ENCODE measurements around the gene LETM1. TPM values are rescaled to one million over a fixed set of nuclear protein-coding genes. Genes with fewer than 3 reads are reported as not detected.
"Not testable (repeated sequence)": the region's sequence is repeated elsewhere in the genome, so short reads cannot be mapped to it uniquely, and the experiment has no call there.

LETM1 gene
- total RNA-seq, 2 experiments from 2014 or later, result 44.0 to 45.8 TPM

GRCh38 chr4:1841887-1842210 is 14.1 kb downstream of the LETM1 start:
- ATAC-seq (ENCODE audit: low read depth), result no peak
- Mint-ChIP-seq H3K27ac (no peak overlapping the region), H3K36me3 (peaks cover 7% of the 10 kb centered on the region), H3K9me3 (no peaks in the 10 kb centered on the region), H3K4me3 (no peak overlapping the region), H3K4me1 (peaks cover 10% of the 10 kb centered on the region), H3K27me3 (no peaks in the 10 kb centered on the region)
- POLR2A ChIA-PET, result interaction anchor here (1.3 kb wide), 1 partner anchor 13 kb away, joined by 5 read pairs; no protein-coding TSS in a partner anchor
- no peak for DNase-seq

DNA sequence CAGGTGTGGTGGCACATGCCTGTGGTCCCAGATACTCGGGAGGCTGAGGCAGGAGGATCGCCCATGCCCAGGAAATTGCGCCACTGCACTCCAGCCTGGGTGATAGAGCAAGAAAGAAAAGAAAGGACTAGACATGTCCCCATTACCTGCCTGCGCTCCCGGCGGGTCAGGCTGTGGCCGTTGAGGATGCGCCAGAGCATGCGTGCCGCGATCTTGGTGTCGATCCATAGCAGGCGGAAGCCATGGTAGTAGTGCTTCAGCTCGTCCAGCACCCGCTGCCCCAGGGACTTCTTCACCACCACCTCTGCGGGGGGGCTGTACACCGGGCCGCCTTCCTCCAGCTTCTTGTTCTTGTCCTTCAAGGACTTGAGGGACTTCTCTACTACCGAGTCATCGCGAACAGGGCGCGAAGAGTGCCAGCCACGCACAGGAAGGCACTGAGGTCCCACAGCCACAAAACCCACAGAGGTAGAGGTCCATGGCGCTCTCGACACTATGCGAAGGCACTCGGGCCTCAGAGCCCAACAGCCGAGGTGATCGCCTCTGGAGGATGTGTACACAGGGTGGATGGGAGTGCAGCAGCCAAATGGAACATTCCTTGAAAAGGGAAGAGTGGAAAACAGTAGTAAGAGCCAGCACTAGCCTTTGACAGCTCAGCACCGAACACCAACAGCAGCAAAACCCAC is 14.6 kb downstream of the LETM1 start:
- Mint-ChIP-seq H3K27ac (no peak overlapping the region), H3K4me1 (peaks cover 8% of the 10 kb centered on the region), H3K27me3 (no peaks in the 10 kb centered on the region), H3K9me3 (no peaks in the 10 kb centered on the region), H3K4me3 (no peak overlapping the region), H3K36me3 (peaks cover 7% of the 10 kb centered on the region)
- ATAC-seq (ENCODE audit: low read depth), result no peak
- no peak for DNase-seq
- POLR2A ChIA-PET, result no interaction called here

GRCh38 chr4:1839282-1839681 is 16.7 kb downstream of the LETM1 start:
- Mint-ChIP-seq H3K4me1 (peaks cover 8% of the 10 kb centered on the region), H3K36me3 (peaks cover 10% of the 10 kb centered on the region), H3K27ac (no peak overlapping the region), H3K27me3 (no peaks in the 10 kb centered on the region), H3K4me3 (no peak overlapping the region), H3K9me3 (no peaks in the 10 kb centered on the region)
- POLR2A ChIA-PET, result no interaction called here
- ATAC-seq (ENCODE audit: low read depth), result no peak
- DNase-seq, result no peak

- no peaks in the 10 kb centered on the region for H3K27me3 Mint-ChIP-seq
- H3K27ac Mint-ChIP-seq, result no peak overlapping the region
- peaks cover 14% of the 10 kb centered on the region for H3K36me3 Mint-ChIP-seq
These were observed 18.9 kb downstream of the LETM1 start for GRCh38 chr4:1837069-1837468.

GRCh38 chr4:1836650-1837049 is 19.3 kb downstream of the LETM1 start:
- DNase-seq (no peak), ATAC-seq (ENCODE audit: low read depth) (no peak)
- Mint-ChIP-seq H3K9me3 (no peaks in the 10 kb centered on the region), H3K27me3 (no peaks in the 10 kb centered on the region), H3K27ac (no peak overlapping the region), H3K36me3 (peaks cover 14% of the 10 kb centered on the region), H3K4me3 (no peak overlapping the region), H3K4me1 (peaks cover 3% of the 10 kb centered on the region)
- POLR2A ChIA-PET, result no interaction called here

More at GRCh38 chr4:1837069-1837468, 18.9 kb downstream of the LETM1 start:
- H3K4me3 Mint-ChIP-seq, result no peak overlapping the region
- DNase-seq, result no peak
- H3K4me1 Mint-ChIP-seq, result peaks cover 6% of the 10 kb centered on the region
- no peaks in the 10 kb centered on the region for H3K9me3 Mint-ChIP-seq
- ATAC-seq (ENCODE audit: low read depth), result no peak
- POLR2A ChIA-PET, result no interaction called here

- H3K9me3 Mint-ChIP-seq; ATAC-seq (ENCODE audit: low read depth); H3K27me3 Mint-ChIP-seq; H3K4me1 Mint-ChIP-seq; H3K4me3 Mint-ChIP-seq; POLR2A ChIA-PET; DNase-seq; H3K27ac Mint-ChIP-seq: not testable (repeated sequence)
- peaks cover 12% of the 10 kb centered on the region for H3K36me3 Mint-ChIP-seq
These were observed 20.1 kb downstream of the LETM1 start for GRCh38 chr4:1835836-1836235.

- Mint-ChIP-seq H3K9me3 (no peaks in the 10 kb centered on the region), H3K4me1 (peaks cover 6% of the 10 kb centered on the region), H3K36me3 (peaks cover 22% of the 10 kb centered on the region), H3K27ac (no peak overlapping the region), H3K4me3 (no peak overlapping the region), H3K27me3 (no peaks in the 10 kb centered on the region)
- DNase-seq (no peak), ATAC-seq (ENCODE audit: low read depth) (no peak)
- POLR2A ChIA-PET, result no interaction called here
These were observed 21.7 kb downstream of the LETM1 start for GRCh38 chr4:1834047-1834775.

DNA sequence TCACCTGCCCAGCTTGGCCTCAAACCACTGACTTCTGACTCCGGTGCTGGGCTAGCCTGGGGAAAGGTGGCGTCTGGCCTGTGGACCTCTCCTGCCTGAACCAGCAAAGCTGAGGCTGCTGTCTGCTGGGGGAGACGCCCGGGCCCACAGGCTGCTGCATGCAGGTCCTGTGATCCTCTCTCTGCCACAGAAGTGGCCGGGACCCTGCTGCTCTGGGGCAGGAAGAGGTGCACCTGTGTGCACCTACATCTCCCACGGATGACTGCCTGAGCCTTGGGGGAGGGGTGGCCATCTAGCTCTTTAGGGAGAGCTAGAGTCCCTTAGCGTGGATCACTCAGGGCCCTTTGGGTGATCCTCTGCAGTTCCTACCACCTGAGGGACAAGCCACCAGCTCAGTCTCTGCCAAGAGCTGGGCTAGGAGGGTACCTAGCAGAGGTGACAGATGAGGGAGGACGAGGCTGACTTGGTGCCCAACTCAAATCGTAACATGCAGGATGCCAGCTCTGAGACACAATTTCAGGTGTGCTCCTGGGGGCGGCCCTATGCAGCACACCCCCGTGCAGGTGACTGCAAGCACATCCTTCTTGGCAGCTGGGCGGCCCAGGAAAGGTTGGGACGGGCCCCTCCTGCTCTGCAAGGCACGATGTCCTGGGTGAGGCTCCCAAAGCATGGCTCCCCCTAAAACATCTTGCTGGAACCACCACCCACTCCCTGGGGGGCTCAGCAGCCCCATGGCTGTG is 22.5 kb downstream of the LETM1 start:
- H3K27me3 Mint-ChIP-seq, result no peaks in the 10 kb centered on the region
- peaks cover 6% of the 10 kb centered on the region for H3K4me1 Mint-ChIP-seq
- ATAC-seq (ENCODE audit: low read depth) (no peak), DNase-seq (no peak)
- no peak overlapping the region for H3K27ac Mint-ChIP-seq
- peaks cover 20% of the 10 kb centered on the region for H3K36me3 Mint-ChIP-seq
- no peaks in the 10 kb centered on the region for H3K9me3 Mint-ChIP-seq
- POLR2A ChIA-PET, result no interaction called here
- no peak overlapping the region for H3K4me3 Mint-ChIP-seq

DNA sequence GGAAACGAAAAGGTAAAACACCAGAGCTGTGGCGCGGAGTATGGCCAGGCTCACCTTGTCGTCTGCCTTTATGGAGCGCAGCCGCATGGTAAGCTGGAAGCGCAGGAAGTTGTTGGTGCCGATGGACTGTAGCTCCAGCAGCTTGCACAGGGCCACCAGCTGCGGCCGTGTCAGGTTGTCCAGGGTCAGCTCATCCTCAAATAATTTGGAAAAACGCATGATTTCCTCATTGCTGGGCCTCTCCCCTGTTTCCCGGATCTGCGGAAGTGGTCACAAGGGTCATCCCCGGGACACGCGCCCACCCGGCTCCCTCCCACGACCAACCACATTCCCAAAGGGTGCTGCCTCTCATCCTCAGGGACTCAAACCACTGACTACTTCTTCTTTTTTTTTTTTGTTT is 23.3 kb downstream of the LETM1 start:
- no peak for ATAC-seq (ENCODE audit: low read depth)
- Mint-ChIP-seq H3K36me3 (peaks cover 20% of the 10 kb centered on the region), H3K4me3 (no peak overlapping the region), H3K27ac (no peak overlapping the region), H3K4me1 (peaks cover 6% of the 10 kb centered on the region), H3K9me3 (no peaks in the 10 kb centered on the region), H3K27me3 (no peaks in the 10 kb centered on the region)
- POLR2A ChIA-PET, result no interaction called here
- DNase-seq, result no peak

DNA sequence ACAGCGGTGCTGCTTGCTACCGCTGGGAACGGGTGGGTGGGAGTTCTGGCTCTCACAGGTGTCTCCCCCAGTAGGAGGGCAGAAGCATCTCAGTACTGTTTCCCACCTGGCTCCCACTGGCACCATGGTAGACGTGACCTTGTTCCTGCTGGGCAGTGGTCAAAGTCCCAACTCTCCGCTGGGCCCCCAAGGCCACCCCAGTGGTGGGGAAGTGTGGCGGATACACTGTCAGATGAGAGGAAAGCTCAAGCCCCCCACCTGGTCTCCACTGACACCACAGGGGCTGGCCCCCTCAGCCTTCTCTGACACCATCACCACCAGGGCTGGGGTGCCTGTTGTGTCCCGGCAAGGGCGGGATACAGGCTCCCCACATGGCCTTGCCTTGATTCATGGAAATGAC is 24.6 kb downstream of the LETM1 start:
- DNase-seq, result no peak
- peaks cover 19% of the 10 kb centered on the region for H3K36me3 Mint-ChIP-seq
- H3K4me1 Mint-ChIP-seq, result peaks cover 6% of the 10 kb centered on the region
- no peak overlapping the region for H3K27ac Mint-ChIP-seq
- no peaks in the 10 kb centered on the region for H3K9me3 Mint-ChIP-seq
- POLR2A ChIA-PET, result no interaction called here
- H3K27me3 Mint-ChIP-seq, result no peaks in the 10 kb centered on the region
- no peak overlapping the region for H3K4me3 Mint-ChIP-seq
- no peak for ATAC-seq (ENCODE audit: low read depth)

DNA sequence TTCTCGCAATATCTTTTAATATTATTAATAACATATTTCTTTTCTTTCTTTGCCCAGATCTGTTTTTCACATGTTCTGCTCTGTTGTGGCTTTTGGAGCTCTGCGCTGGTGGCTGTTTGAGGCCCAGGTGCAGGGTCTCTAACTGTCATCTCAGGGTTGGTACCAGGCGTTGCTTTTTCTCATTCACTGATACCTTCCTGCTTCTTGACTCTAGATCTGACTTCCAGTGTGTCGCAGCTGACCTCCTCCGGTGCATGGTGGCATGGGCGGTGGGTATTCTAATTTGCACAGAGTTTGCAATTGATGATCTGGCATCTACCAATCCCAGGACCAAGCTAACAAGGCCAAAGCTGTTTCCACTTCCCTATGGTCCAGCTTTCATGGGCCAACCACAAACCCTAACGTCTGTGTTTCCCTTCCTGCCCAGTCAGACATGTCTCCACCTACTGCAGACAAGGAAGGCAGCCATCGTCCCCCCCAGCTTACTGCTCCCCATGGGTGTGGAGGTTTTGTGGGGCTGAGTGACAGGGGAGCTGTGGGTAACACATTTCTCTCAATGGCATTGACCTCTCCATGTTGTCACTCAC is 25.2 kb downstream of the LETM1 start:
- DNase-seq, result no peak
- Mint-ChIP-seq H3K27me3 (no peaks in the 10 kb centered on the region), H3K4me3 (no peak overlapping the region), H3K36me3 (peaks cover 17% of the 10 kb centered on the region), H3K9me3 (no peaks in the 10 kb centered on the region), H3K4me1 (peaks cover 6% of the 10 kb centered on the region), H3K27ac (peak overlapping the region; percentile 34)
- POLR2A ChIA-PET, result no interaction called here
- peak; percentile 52 for ATAC-seq (ENCODE audit: low read depth)

GRCh38 chr4:1830234-1830633 is 25.7 kb downstream of the LETM1 start:
- peaks cover 6% of the 10 kb centered on the region for H3K4me1 Mint-ChIP-seq
- H3K4me3 Mint-ChIP-seq, result no peak overlapping the region
- POLR2A ChIA-PET, result no interaction called here
- no peaks in the 10 kb centered on the region for H3K27me3 Mint-ChIP-seq
- ATAC-seq (ENCODE audit: low read depth), result no peak
- no peak overlapping the region for H3K27ac Mint-ChIP-seq
- no peak for DNase-seq
- peaks cover 17% of the 10 kb centered on the region for H3K36me3 Mint-ChIP-seq
- H3K9me3 Mint-ChIP-seq, result no peaks in the 10 kb centered on the region

DNA sequence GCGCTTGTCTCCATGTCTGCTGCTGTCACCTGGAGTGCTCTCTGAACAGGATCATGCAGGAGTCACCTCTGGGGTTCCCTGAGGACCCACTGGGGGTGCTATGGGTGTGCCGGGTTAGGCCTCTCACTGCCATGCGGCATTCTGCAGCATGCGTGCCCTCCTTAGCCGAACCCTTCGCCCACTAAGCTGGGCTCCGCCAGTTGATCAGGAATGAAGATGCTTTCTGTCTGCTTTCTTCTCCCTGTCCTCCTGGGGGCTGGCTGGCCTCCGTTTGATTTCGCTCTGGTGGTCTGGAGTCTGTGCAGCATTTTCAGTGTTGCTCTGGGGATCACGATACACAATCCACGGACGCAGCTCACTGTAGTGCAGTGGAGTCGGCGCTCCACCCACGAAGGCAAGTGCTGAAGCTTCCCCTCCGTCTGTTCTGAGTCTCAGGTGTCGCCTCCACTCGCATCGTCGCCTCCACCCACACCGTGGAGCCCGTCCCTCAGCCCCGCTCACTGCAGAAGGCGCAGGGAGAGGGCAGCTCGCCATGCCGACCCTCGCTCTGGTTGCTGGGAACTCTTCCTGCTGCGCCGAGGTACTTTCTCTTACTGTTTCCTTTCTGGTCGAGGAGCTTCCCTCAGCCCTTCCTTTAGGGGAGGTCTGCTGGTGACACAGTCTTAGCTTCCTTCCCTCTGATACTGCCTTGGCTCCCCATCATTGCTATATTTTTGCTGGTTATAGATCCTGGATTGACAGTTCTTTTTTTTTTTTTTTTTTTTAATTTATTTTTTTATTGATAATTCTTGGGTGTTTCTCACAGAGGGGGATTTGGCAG is 29.2 kb downstream of the LETM1 start:
- no peaks in the 10 kb centered on the region for H3K27me3 Mint-ChIP-seq
- POLR2A ChIA-PET, result no interaction called here

More for the DNA sequence above, 29.2 kb downstream of the LETM1 start:
- Mint-ChIP-seq H3K4me1 (peaks cover 6% of the 10 kb centered on the region), H3K36me3 (peaks cover 12% of the 10 kb centered on the region), H3K9me3 (no peaks in the 10 kb centered on the region), H3K27ac (no peak overlapping the region), H3K4me3 (no peak overlapping the region)
- DNase-seq (no peak), ATAC-seq (ENCODE audit: low read depth) (no peak)

Data from activated naive CD8-positive, alpha-beta T cell treated with anti-CD3 and anti-CD28 coated beads, Interleukin-2, amount 10 ng/mL, durations not matched to agents 7 days and 5 days (primary cell).